Uterus (tissue), 2 donors: ENCODE data around the gene NUDT7.

Source experiments
- POLR2A ChIP-seq, 2 donors: fragments of 450-650 bp; IDR thresholded peaks; one replicate each; pipeline ENCODE4 v1.6.1; 2016; ENCODE audit warnings: antibody characterized with exemption in 2 of 2, mild to moderate bottlenecking in 1 of 2, moderate library complexity in 1 of 2
- TF ChIP-seq, protein P1 (sequence below), 4 experiments: fragments of 200-600 bp in 2 of 4; fragments of 450-650 bp in 2 of 4; sonication (generic) in 2 of 4; IDR thresholded peaks; one replicate each; pipeline ENCODE4 v1.5.1; 2016 to 2019; ENCODE audit warnings: antibody characterized with exemption in 4 of 4, mild to moderate bottlenecking in 2 of 4, moderate library complexity in 1 of 4

DNA sequence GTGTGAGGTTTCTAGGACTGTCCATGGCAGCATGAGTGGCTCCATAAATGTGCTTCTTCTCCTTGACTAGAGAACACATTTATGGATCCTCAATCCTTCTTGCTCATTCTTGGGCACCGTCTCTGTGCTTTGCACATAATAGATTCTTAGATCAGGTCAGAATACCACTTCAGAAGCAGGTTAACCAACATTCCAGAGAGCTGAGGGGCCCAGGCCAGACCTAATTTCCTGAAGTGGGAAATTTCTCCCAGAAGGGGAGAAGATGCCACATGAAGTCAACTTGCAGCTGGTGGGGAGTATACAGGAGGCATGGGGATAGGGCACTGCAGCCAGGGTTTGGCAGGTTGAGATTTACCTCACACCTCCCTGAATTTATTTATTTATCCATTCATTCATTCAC lies 41.7 kb downstream of the NUDT7 start:
- TF ChIP-seq, protein P1, sequence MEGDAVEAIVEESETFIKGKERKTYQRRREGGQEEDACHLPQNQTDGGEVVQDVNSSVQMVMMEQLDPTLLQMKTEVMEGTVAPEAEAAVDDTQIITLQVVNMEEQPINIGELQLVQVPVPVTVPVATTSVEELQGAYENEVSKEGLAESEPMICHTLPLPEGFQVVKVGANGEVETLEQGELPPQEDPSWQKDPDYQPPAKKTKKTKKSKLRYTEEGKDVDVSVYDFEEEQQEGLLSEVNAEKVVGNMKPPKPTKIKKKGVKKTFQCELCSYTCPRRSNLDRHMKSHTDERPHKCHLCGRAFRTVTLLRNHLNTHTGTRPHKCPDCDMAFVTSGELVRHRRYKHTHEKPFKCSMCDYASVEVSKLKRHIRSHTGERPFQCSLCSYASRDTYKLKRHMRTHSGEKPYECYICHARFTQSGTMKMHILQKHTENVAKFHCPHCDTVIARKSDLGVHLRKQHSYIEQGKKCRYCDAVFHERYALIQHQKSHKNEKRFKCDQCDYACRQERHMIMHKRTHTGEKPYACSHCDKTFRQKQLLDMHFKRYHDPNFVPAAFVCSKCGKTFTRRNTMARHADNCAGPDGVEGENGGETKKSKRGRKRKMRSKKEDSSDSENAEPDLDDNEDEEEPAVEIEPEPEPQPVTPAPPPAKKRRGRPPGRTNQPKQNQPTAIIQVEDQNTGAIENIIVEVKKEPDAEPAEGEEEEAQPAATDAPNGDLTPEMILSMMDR (IDR thresholded peaks at IDR 0.05) = no peak
- no peak for TF ChIP-seq POLR2A (IDR thresholded peaks at IDR 0.05)
